ENCODE results near the gene SIGLEC9.
"Not testable (repeated sequence)": the region's sequence is repeated elsewhere in the genome, so short reads cannot be mapped to it uniquely, and the experiment has no call there.

The SIGLEC9 gene

DNA sequence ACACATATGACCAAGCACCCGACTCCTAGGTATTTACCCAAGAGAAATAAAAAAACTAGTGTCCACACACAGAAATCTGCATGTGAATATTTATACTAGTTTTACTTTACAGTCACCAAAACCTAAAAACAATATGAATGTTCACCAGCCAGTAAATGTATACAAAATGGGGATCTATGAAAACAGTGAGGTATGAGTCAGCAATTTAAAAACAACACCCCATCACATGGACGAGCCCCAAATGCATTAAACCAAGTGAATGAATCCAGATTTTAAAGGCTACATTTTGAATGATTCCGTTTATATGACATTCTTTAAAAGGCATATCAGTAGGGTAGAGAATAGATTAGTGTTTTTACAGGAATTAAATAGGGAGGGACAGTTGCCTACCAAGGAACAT, 39.5 kb downstream of the SIGLEC9 start:
- H3K4me3 ChIP-seq (ENCODE audit: low read length): no peak overlapping the region
- DNase-seq (ENCODE audit: low read depth, low spot score): no peak

DNA sequence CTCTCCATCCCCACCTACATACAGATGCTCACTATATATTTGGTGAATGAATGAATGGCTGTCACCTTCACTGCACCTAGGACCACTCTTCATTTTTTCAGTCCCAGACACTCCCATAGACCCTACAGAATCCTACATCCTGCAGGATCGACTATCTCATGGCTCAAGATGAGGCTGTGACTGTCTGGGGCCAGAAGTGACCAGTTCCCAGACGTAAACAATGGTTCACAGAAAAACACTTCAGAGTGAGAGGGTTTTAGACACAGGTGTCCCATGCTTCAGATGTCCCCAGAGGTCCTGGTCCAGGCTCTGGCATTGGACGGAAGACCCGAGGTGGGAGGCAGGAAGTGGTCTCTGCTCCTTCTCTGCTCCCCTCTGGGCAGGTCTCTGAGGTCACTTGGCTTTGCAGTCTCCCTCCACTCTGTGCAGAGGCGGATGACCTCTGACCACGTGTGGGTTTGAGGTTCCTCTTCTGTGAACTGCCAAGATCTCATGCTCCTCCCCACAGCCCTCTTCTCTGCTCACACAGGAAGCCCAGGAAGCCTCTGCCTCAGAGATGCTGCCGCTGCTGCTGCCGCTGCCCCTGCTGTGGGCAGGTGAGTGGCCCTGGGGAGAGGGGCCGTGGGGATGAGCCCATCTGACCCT, 42.3 kb downstream of the SIGLEC9 start:
- H3K4me3 ChIP-seq (ENCODE audit: low read length): no peak overlapping the region
- no peak for DNase-seq (ENCODE audit: low read depth, low spot score)

DNA sequence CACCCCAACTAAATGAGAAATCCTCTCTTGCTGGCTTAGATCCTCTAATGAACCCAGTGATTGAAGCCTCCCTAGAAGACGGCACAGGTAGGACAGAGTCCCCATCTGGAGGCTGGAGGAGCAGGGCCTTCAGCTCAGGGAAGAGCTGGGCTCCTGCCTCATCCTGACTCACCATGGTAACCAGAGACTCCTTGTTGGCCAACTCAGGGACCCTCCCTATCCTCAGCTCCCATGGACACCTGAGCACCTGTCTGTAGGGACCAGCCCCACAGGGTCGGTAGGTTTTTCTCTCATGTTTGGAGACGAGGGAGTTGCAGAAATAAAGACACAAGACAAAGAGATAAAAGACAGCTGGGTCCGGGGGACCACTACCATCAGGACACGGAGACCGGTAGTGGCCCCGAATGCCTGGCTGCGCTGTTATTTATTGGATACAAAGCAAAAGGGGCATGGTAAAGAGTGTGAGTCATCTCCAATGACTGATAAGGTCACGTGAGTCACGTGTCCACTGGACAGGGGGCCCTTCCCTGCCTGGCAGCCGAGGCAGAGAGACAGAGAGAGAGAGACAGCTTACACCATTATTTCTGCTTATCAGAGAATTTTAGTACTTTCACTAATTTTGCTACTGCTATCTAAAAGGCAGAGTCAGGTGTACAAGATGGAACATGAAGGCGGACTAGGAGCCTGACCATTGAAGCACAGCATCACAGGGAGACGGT, 44.0 kb downstream of the SIGLEC9 start:
- H3K4me3 ChIP-seq (ENCODE audit: low read length): no peak overlapping the region
- no peak for DNase-seq (ENCODE audit: low read depth, low spot score)

DNA sequence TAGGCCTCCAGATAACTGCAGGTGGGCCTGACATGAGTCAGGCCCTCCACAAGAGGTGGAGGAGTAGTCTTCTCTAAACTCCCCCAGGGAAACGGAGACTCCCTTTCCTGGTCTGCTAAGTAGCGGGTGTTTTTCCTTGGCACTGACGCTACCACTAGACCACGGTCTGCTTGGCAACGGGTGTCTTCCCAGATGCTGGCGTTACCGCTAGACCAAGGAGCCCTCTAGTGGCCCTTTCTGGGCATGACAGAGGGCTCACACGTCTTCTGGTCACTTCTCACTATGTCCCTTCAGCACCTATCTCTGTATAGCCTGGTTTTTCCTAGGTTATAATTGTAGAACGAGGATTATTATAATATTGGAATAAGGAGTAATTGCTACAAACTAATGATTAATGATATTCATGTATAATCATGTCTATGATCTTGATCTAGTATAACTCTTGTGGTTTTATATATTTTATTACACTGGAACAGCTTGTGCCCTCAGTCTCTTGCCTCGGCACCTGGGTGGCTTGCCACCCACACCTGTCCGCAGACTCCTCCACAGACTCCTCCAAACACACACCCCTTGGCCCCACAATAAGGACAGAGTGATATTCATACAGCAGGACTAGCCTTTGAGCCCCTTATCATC, 44.7 kb downstream of the SIGLEC9 start:
- DNase-seq (ENCODE audit: low read depth, low spot score): peak; percentile 24
- not testable (repeated sequence) for H3K4me3 ChIP-seq (ENCODE audit: low read length)

DNA sequence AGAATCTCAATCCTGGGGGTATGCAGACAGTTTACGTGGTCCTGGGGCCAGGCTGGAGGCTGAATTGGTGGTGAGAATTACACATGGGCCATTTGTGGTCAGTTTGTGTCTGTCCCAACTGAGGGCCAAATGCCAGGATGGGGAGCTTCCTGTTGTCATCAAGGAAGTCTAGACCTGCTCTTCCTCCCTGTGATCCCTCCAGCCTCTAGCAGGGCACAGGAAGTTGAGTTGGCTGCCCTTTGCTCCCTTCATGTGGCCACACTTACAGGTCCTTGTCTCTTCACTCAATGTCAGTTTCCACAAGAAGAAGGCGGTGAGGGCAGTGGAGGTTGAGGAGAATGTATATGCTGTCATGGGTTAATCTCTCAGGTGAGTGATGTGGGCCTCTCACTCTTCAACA, 47.5 kb downstream of the SIGLEC9 start:
- no peak overlapping the region for H3K4me3 ChIP-seq (ENCODE audit: low read length)
- no peak for DNase-seq (ENCODE audit: low read depth, low spot score)

DNA sequence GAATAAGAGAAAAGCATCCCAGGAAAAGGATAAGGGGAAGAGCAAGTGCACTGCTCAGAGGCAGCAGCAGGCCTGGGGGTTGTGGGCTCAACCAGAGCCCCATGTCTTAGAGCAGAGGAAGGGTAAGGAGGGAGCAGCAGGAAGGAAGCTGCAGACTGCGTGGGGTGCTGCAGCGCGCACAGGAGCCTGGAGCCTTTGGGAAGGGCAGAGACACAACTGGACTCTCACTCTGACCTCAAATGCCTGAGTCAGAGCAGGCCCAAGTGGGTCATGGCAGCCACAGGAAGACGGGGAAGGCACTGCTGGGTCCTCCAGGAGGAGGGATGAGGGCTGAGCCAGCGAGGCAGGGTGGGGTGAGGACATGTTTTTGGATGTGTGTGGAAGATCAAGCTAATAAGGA, 49.0 kb downstream of the SIGLEC9 start:
- H3K4me3 ChIP-seq (ENCODE audit: low read length): no peak overlapping the region
- no peak for DNase-seq (ENCODE audit: low read depth, low spot score)

DNA sequence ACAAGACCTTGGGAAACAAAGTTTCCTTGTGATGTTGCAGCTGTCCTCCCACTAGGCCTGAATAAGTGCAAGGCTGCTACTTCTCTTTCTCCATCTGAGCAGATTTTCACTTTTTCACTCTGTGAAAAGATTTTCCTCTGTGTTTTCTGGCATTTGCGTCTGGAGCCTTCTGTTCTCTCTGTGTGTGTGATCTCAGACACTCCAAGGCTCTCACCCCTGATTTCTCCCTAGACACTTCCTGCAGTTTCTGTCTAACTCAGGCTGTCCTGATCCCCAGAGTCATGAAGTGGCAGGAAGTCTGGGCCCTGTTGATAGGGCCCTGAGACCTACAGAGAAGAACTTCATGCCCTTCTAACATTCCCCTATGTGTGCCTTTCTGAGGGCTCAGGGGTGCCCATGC, 54.5 kb downstream of the SIGLEC9 start:
- H3K4me3 ChIP-seq (ENCODE audit: low read length): no peak overlapping the region
- DNase-seq (ENCODE audit: low read depth, low spot score): no peak
